IMR-90 (cell line): ENCODE measurements around the gene C1orf52. TPM values are rescaled to one million over a fixed set of nuclear protein-coding genes. Genes with fewer than 3 reads are reported as not detected.
A peak's percentile ranks its signal among the peaks of the same experiment; 100 is the strongest.

Experiments used
- ATAC-seq: fragments of 200-7000 bp; cut with Tn5 transposase; 2 replicates; pipeline ENCODE4 v1.9.1; 2020; ENCODE audit warnings: low read depth, mild to moderate bottlenecking, moderate library complexity
- BruUV-seq: library from RNA; stranded (reverse); fragments of 400-500 nt; replicated peaks from 2 replicates; lab custom pipeline; 2021; lab: Mats Ljungman, UMichigan
- CTCF ChIA-PET: fragments of 300-600 bp; formaldehyde crosslinking; extraction: SDS; loops from one replicate; lab custom pipeline; 2021; ENCODE audit warnings: antibody characterized with exemption; lab: Yijun Ruan, JAX
- POLR2A ChIA-PET: fragments of 300-600 bp; sonication (Branson Sonifier 250); formaldehyde crosslinking; loops from one replicate; lab custom pipeline; 2022; ENCODE audit warnings: antibody characterized with exemption; ENCODE audit not compliant: unreplicated experiment; lab: Charles Lee
- DNase-seq: peaks from one replicate; pipeline ENCODE4 v3.0.0; 2013
- H2AFZ ChIP-seq: replicated peaks from 2 replicates; pipeline ENCODE3; 2013; ENCODE audit warnings: low read length, mild to moderate bottlenecking; ENCODE audit not compliant: poor library complexity
- H2AK5ac ChIP-seq: 2 replicates; pipeline ENCODE4 v1.6.1; 2013; ENCODE audit warnings: low read depth, low read length, inconsistent platforms
- H2AK9ac ChIP-seq: replicated peaks from 2 replicates; pipeline ENCODE3; 2013; ENCODE audit warnings: mild to moderate bottlenecking, low read depth, low read length, moderate library complexity; ENCODE audit not compliant: poor library complexity
- H2BK120ac ChIP-seq: 2 replicates; pipeline ENCODE4 v1.6.1; 2013; ENCODE audit warnings: low read depth, low read length, inconsistent platforms
- H2BK15ac ChIP-seq: 3 replicates; pipeline ENCODE4 v1.6.1; 2013; ENCODE audit warnings: low read depth, low read length, inconsistent platforms
- H2BK20ac ChIP-seq: 2 replicates; pipeline ENCODE4 v1.6.1; 2013; ENCODE audit warnings: low read depth, mild to moderate bottlenecking, inconsistent platforms, low read length, moderate library complexity
- H2BK5ac ChIP-seq: 2 replicates; pipeline ENCODE4 v1.6.1; 2013; ENCODE audit warnings: mild to moderate bottlenecking, low read depth, low read length, inconsistent platforms; ENCODE audit not compliant: poor library complexity, severe bottlenecking
- H3K14ac ChIP-seq: replicated peaks from 2 replicates; pipeline ENCODE4 v1.6.1; 2013; ENCODE audit warnings: low read depth, low read length, inconsistent platforms
- H3K18ac ChIP-seq: 2 replicates; pipeline ENCODE4 v1.6.1; 2013; ENCODE audit warnings: low read depth, low read length, control low read depth
- H3K23ac ChIP-seq: 2 replicates; pipeline ENCODE4 v1.6.1; 2013; ENCODE audit warnings: low read depth, low read length, inconsistent platforms
- H3K27ac ChIP-seq: 2 replicates; pipeline ENCODE4 v1.5.1; 2013; ENCODE audit warnings: mild to moderate bottlenecking, control low read depth, low read length; ENCODE audit not compliant: insufficient read depth
- H3K27me3 ChIP-seq: 2 replicates; pipeline ENCODE4 v1.6.1; 2013; ENCODE audit warnings: low read length; ENCODE audit not compliant: control insufficient read depth, insufficient read depth
- H3K36me3 ChIP-seq: 2 replicates; pipeline ENCODE4 v1.6.1; 2013; ENCODE audit warnings: low read length, mixed read lengths; ENCODE audit not compliant: control insufficient read depth, insufficient read depth
- H3K4ac ChIP-seq: 2 replicates; pipeline ENCODE4 v1.6.1; 2013; ENCODE audit warnings: low read depth, low read length, inconsistent platforms
- H3K4me1 ChIP-seq: 2 replicates; pipeline ENCODE4 v1.6.1; 2013; ENCODE audit warnings: low read length, mixed read lengths; ENCODE audit not compliant: control insufficient read depth, insufficient read depth
- H3K4me2 ChIP-seq: 2 replicates; pipeline ENCODE4 v1.6.1; 2013; ENCODE audit warnings: low read depth, mild to moderate bottlenecking, control low read depth, low read length, moderate library complexity
- H3K4me3 ChIP-seq: 2 replicates; pipeline ENCODE4 v1.5.1; 2013; ENCODE audit warnings: low read depth, mild to moderate bottlenecking, control low read depth, low read length, moderate library complexity; ENCODE audit not compliant: insufficient read depth
- H3K56ac ChIP-seq: 2 replicates; pipeline ENCODE4 v1.6.1; 2013; ENCODE audit warnings: low read length, inconsistent platforms; ENCODE audit not compliant: insufficient read depth; ENCODE audit errors: extremely low read depth
- H3K79me1 ChIP-seq, 2 experiments: 2 replicates each; pipeline ENCODE4 v1.6.1; 2013; ENCODE audit warnings: low read length in 2 of 2, inconsistent platforms in 1 of 2, low read depth in 1 of 2
- H3K9ac ChIP-seq: 2 replicates; pipeline ENCODE4 v1.6.1; 2013; ENCODE audit warnings: low read depth, low read length, control low read depth
- H3K9me1 ChIP-seq: 2 replicates; pipeline ENCODE4 v1.6.1; 2013; ENCODE audit warnings: low read length, inconsistent platforms; ENCODE audit not compliant: insufficient read depth
- H3K9me3 ChIP-seq: 2 replicates; pipeline ENCODE4 v1.6.1; 2013; ENCODE audit warnings: low read length; ENCODE audit not compliant: control insufficient read depth, insufficient read depth
- H4K20me1 ChIP-seq: 2 replicates; pipeline ENCODE4 v1.6.1; 2013; ENCODE audit warnings: low read length, inconsistent platforms; ENCODE audit not compliant: insufficient read depth
- H4K5ac ChIP-seq: 2 replicates; pipeline ENCODE4 v1.6.1; 2013; ENCODE audit warnings: mild to moderate bottlenecking, low read depth, low read length, control low read depth
- H4K8ac ChIP-seq, 2 experiments: 2 replicates each; pipeline ENCODE4 v1.6.1; 2013; ENCODE audit warnings: low read depth in 2 of 2, low read length in 2 of 2, control low read depth in 1 of 2, inconsistent platforms in 1 of 2
- H4K91ac ChIP-seq: 2 replicates; pipeline ENCODE4 v1.6.1; 2013; ENCODE audit warnings: low read depth, low read length, inconsistent platforms; ENCODE audit not compliant: insufficient read depth
- CEBPB ChIP-seq: IDR thresholded peaks from 2 replicates; pipeline ENCODE4 v1.6.1; 2012; ENCODE audit warnings: low read depth, low read length, improper control_type of control experiment
- RAD21 ChIP-seq: IDR thresholded peaks from 2 replicates; pipeline ENCODE4 v1.6.1; 2012; ENCODE audit warnings: low read length, improper control_type of control experiment
- whole genome bisulfite sequencing, 2 experiments: methylation state at CpG; one replicate each; pipeline versions ENCODE4 v1.1.5 to v1.1.7; 2013; ENCODE audit warnings: missing lambda C conversion rate in 2 of 2; ENCODE audit not compliant: insufficient read length in 1 of 2; ENCODE audit errors: extremely low coverage in 2 of 2; 5-methylcytosine and 5-hydroxymethylcytosine counted together
- dilution Hi-C: fragments of 300-500 bp; cut with HindIII; formaldehyde crosslinking; loops from one replicate; pipeline ENCODE4 v1.14.3; 2018; ENCODE audit warnings: low sequenced_read_pairs; ENCODE audit not compliant: unreplicated experiment
- in situ Hi-C: fragments of 300-500 bp; cut with MboI; formaldehyde crosslinking; loops from 3 replicates; pipeline ENCODE4 v1.14.3; 2019; ENCODE audit warnings: low sequenced_read_pairs, inconsistent platforms, mixed read lengths
- intact Hi-C: fragments of 100-400 bp; cut with micrococcal nuclease; formaldehyde crosslinking; loops from 2 replicates; pipeline ENCODE4 v1.10.0; 2022
- polyA plus RNA-seq, 3 experiments: library from polyadenylated mRNA; depleted of rRNA; stranded (reverse); fragments of >200 nt; gene quantifications; 2 replicates each; pipeline ENCODE4 v1.2.3, GENCODE V29; 2012; ENCODE audit warnings: low replicate concordance in 1 of 3
- total RNA-seq: library from RNA; depleted of rRNA; stranded (reverse); fragments of >200 nt; gene quantifications from 2 replicates; pipeline ENCODE4 v1.2.3, GENCODE V29; 2012

C1orf52 gene
- total and polyA plus RNA-seq, 2 of the 4 experiments (the other 2 are of a cell fraction) = 16.3 to 33.5 TPM

DNA sequence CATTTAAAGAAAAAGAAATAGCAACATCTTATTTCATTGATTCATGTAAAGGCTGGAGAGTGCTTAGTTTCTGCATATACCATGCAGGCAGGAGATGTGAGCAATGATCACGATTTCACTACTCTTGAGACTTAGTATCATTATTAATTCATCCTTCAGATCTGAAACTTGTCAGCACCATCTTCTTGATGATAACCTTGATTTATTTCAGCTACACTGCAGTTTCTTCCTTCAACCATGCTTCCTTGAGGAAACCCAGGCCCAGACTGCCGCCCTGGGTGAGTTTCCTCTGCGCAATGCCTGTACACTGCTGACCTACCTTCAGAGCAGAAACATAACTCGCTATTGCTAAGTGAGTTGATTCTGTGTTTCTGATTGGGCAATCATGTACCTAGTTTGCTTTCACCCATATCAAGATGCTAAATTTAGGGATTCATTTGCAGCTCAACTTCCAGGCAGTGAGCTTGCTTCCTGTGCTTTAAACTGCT, 30.4 kb upstream of the C1orf52 start:
- DNase-seq (no peak), ATAC-seq (peak; percentile 30)
- H4K8ac ChIP-seq = peak overlapping the region in 1 of 2 experiments; percentile 1; a peak in 1 of 4 replicates
- WGBS, 2 experiments = 80% methylated on average over 1 of the region's 4 CpGs; no CpG with 5 or more reads in 1 of the 2 experiments
- peak overlapping the region; percentile 48; the same call in 1 of the 2 replicates for H3K18ac ChIP-seq
- H3K27ac ChIP-seq = no peak overlapping the region
- H2AK5ac ChIP-seq = peak overlapping the region; percentile 30; the same call in 1 of the 2 replicates
- H3K4ac ChIP-seq = peak overlapping the region; percentile 19
- no peak overlapping the region for H4K91ac ChIP-seq
- H3K27me3 ChIP-seq = no peaks in the 10 kb centered on the region
- no peak overlapping the region for H3K9ac ChIP-seq
- no TSS peak for BruUV-seq
- H3K4me1 ChIP-seq = peaks cover 10% of the 10 kb centered on the region
- H3K23ac ChIP-seq = no peak overlapping the region
- H2AK9ac ChIP-seq = no peak overlapping the region
- H3K36me3 ChIP-seq = no peaks in the 10 kb centered on the region
- CTCF ChIA-PET = no interaction called here
- H2AFZ ChIP-seq = no peak overlapping the region
- H2BK5ac ChIP-seq = peak overlapping the region; percentile 8
- H3K9me3 ChIP-seq = no peaks in the 10 kb centered on the region
- POLR2A ChIA-PET = interaction anchor here (0.6 kb wide), 1 partner anchor 287 kb away, joined by 3 read pairs; no protein-coding TSS in a partner anchor
- no peaks in the 10 kb centered on the region for H4K20me1 ChIP-seq
- intact Hi-C loops (no loop called here), dilution Hi-C loops (no loop called here), in situ Hi-C loops (no loop called here)
- H2BK120ac ChIP-seq = peak overlapping the region; percentile 39
- TF ChIP-seq RAD21 (no peak), CEBPB (peak; percentile 72)
- H3K4me3 ChIP-seq = no peak overlapping the region
- no peak overlapping the region; the same call in 1 of the 2 replicates for H3K4me2 ChIP-seq
- H2BK15ac ChIP-seq = peak overlapping the region; percentile 24; the same call in 1 of the 3 replicates
- no peak overlapping the region for H3K56ac ChIP-seq
- peaks cover 4% of the 10 kb centered on the region; the same call in 1 of the 2 replicates for H3K9me1 ChIP-seq
- 0 out of 2 replicates have a peak overlapping the region, but pooled peaks have one; percentile 6 for H4K5ac ChIP-seq
- 0 out of 2 replicates have a peak overlapping the region, but pooled peaks have one; percentile 1 for H3K14ac ChIP-seq
- no peaks in the 10 kb centered on the region; a peak in 1 of 4 replicates for H3K79me1 ChIP-seq
- peak overlapping the region; percentile 30 for H2BK20ac ChIP-seq
